Endothelial cell of umbilical vein (primary cell): ENCODE measurements around the gene KCTD2. TPM values are rescaled to one million over a fixed set of nuclear protein-coding genes. Genes with fewer than 3 reads are reported as not detected.

Source experiments
- BruUV-seq: library from RNA; stranded (reverse); fragments of 400-500 nt; replicated peaks from 2 replicates; lab custom pipeline; 2021; lab: Mats Ljungman, UMichigan
- CTCF ChIA-PET: fragments of 300-600, 350-600 bp; sonication (Branson Sonifier 250); formaldehyde crosslinking; loops from one replicate; lab custom pipeline; 2021; ENCODE audit warnings: antibody characterized with exemption, inconsistent platforms; lab: Charles Lee
- POLR2A ChIA-PET: fragments of 300-600, 350-600 bp; sonication (Branson Sonifier 250); formaldehyde crosslinking; loops from one replicate; lab custom pipeline; 2021; ENCODE audit warnings: antibody characterized with exemption, inconsistent platforms; lab: Charles Lee
- DNase-seq: peaks from one replicate; pipeline ENCODE4 v3.0.0-alpha.2; 2011; ENCODE audit warnings: low read depth, low spot score
- FAIRE-seq: peaks from 2 replicates; lab custom pipeline; 2011; peaks lifted over from hg19 to GRCh38; lab: Jason Lieb, UNC
- H2AFZ ChIP-seq: 2 replicates; pipeline ENCODE4 v1.6.0; 2012; ENCODE audit warnings: low read depth, low read length, control low read depth, inconsistent platforms
- H3K27ac ChIP-seq: 2 replicates; pipeline ENCODE4 v1.5.1; 2011; ENCODE audit warnings: low read depth, mild to moderate bottlenecking, control low read depth, low read length, moderate library complexity; ENCODE audit not compliant: insufficient read depth
- H3K27me3 ChIP-seq, 2 experiments: 2 replicates each; pipeline versions ENCODE4 v1.6.0 to v1.6.1; 2011; ENCODE audit warnings: low read length in 2 of 2, mixed read lengths in 1 of 2; ENCODE audit not compliant: control insufficient read depth in 2 of 2, insufficient read depth in 2 of 2
- H3K36me3 ChIP-seq, 2 experiments: 2 replicates in 1 of 2; 3 replicates in 1 of 2; pipeline ENCODE4 v1.5.1; 2011; ENCODE audit warnings: low read length in 2 of 2, mild to moderate bottlenecking in 1 of 2, moderate library complexity in 1 of 2; ENCODE audit not compliant: control insufficient read depth in 2 of 2, insufficient read depth in 2 of 2; ENCODE audit errors: extremely low read depth in 1 of 2
- H3K4me1 ChIP-seq: 3 replicates; pipeline ENCODE4 v1.5.1; 2011; ENCODE audit warnings: mild to moderate bottlenecking, low read length; ENCODE audit not compliant: control insufficient read depth, insufficient read depth; ENCODE audit errors: extremely low read depth
- H3K4me2 ChIP-seq: 2 replicates; pipeline ENCODE4 v1.6.1; 2011; ENCODE audit warnings: low read length, control low read depth, mixed read lengths; ENCODE audit not compliant: insufficient read depth
- H3K4me3 ChIP-seq, 3 experiments: fragments of 200-600 bp in 1 of 3; sonication (generic), shearing (Covaris generic) in 1 of 3; replicated peaks in 1 of 3; 2 replicates each; pipeline ENCODE4 v1.5.1; 2011 to 2016; ENCODE audit warnings: control low read depth in 3 of 3, low read length in 3 of 3, mild to moderate bottlenecking in 2 of 3, inconsistent platforms in 1 of 3, low read depth in 1 of 3, moderate library complexity in 1 of 3; ENCODE audit not compliant: insufficient read depth in 1 of 3
- H3K79me2 ChIP-seq: 2 replicates; pipeline ENCODE4 v1.6.0; 2012; ENCODE audit warnings: low read length, inconsistent platforms; ENCODE audit not compliant: control insufficient read depth, insufficient read depth
- H3K9ac ChIP-seq: replicated peaks from 2 replicates; pipeline ENCODE3; 2011; ENCODE audit warnings: low read length, control low read depth; ENCODE audit not compliant: insufficient read depth; ENCODE audit errors: extremely low read depth
- H3K9me1 ChIP-seq: replicated peaks from 3 replicates; pipeline ENCODE4 v1.6.0; 2011; ENCODE audit warnings: mild to moderate bottlenecking, low read length; ENCODE audit not compliant: control insufficient read depth, insufficient read depth; ENCODE audit errors: extremely low read depth
- H3K9me3 ChIP-seq: replicated peaks from 2 replicates; pipeline ENCODE4 v1.5.1; 2012; ENCODE audit warnings: low read length, inconsistent platforms; ENCODE audit not compliant: control insufficient read depth, insufficient read depth
- H4K20me1 ChIP-seq: replicated peaks from 2 replicates; pipeline ENCODE3; 2011; ENCODE audit warnings: mild to moderate bottlenecking, low read length; ENCODE audit not compliant: control insufficient read depth, insufficient read depth; ENCODE audit errors: extremely low read depth
- dilution Hi-C: fragments of 300-500 bp; cut with MboI; formaldehyde crosslinking; loops from one replicate; pipeline ENCODE4 v1.15.0; 2019; ENCODE audit warnings: low sequenced_read_pairs; ENCODE audit not compliant: extremely low pct_ligation_motif_present
- intact Hi-C: fragments of 100-400 bp; cut with micrococcal nuclease; formaldehyde crosslinking; loops from one replicate; pipeline ENCODE4 v1.10.0; 2022
- polyA plus RNA-seq, 4 experiments: library from polyadenylated mRNA; depleted of rRNA in 3 of 4; stranded (reverse) in 3 of 4; unstranded in 1 of 4; fragments of >200 nt; gene quantifications; 2 replicates each; pipeline versions ENCODE4 v1.2.1 to v1.2.3, GENCODE V29; 2011 to 2012; ENCODE audit warnings: missing spikeins in 1 of 4
- total RNA-seq: library from RNA; stranded (reverse); gene quantifications from 2 replicates; pipeline ENCODE4 v1.2.3, GENCODE V29; 2021
- TF ChIP-seq, protein P1 (sequence below), 2 donors: IDR thresholded peaks; 1 replicate in 1 of 2; 2 replicates in 1 of 2; pipeline ENCODE4 v1.5.1; 2011; ENCODE audit warnings: low read length in 2 of 2, mild to moderate bottlenecking in 2 of 2, moderate library complexity in 2 of 2, control low read depth in 1 of 2, inconsistent platforms in 1 of 2, low read depth in 1 of 2; ENCODE audit not compliant: insufficient read depth in 1 of 2; ENCODE audit errors: extremely low read depth in 1 of 2
- TF ChIP-seq, protein P2 (sequence below): IDR thresholded peaks from 2 replicates; pipeline ENCODE4 v1.6.1; 2011; ENCODE audit not compliant: insufficient read depth, insufficient read length

KCTD2 gene
- total and polyA plus RNA-seq, 2 donors (not counting 3 experiments of a cell fraction or from before 2014, with no cell fraction given), result 23.2 to 24.8 TPM

DNA sequence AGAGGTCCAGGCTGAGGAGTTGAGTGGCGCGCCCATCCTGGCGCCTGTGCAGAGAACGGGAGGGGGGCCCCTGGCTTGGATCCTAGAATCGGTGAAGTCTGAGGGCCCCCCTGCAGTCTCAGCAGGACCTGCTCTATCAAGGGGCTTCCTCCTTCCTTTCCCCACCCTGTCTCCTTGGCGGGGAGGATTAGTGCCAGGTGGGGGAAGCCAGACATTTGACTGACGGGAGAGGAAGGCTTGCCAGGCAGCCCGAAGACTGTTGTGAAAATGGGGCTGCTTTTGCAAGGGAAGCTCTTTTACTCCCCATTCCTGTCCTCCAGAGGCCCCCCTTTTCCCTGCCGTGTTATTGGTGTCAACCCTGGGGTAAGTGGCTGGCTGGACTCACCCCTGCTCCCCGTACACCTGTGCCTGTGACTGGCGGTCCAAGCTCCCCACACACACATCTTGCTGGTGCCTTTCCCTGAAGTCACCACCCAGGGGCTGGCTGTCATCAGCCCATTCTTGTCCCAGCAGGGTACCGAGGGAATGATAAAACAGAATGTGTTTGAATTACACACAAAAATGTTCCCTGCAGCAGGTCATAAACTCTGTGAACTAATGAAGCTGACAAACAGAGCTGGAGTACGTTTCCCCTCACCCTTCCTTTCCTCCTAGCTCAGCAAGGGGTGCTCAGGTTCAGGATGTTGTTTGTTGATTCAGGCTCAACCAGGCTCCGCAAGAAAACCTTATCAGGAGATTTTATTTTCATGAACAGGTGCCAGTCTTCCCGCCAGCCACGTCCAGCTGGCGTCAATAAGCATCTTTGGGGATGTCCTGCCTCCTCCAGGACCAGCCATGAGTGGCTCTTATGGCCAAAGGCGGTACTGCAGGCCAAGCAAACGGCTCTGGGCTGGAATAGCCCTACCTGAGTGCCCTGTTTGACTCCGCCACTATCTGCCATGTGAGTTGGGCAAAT is 58.4 kb downstream of the KCTD2 start:
- no peaks in the 10 kb centered on the region for H3K27me3 ChIP-seq
- H3K9me3 ChIP-seq, result no peaks in the 10 kb centered on the region
- peak; percentile 95 for DNase-seq
- ChIA-PET POLR2A (interaction anchor here (0.9 to 1.0 kb wide), 2 partner anchors 14 to 45 kb away, joined by 3 read pairs; no protein-coding TSS in a partner anchor), CTCF (interaction anchor here (0.6 to 5.1 kb wide), 36 partner anchors 9 to 165 kb away, joined by 3 to 80 read pairs (median 6); partner anchors contain the start of genes CDR2L, MIF4GD, MRPL58 and NT5C)
- no peak overlapping the region for H3K4me3 ChIP-seq
- H3K9me1 ChIP-seq, result no peaks in the 10 kb centered on the region
- H2AFZ ChIP-seq, result no peak overlapping the region
- no peaks in the 10 kb centered on the region for H3K79me2 ChIP-seq
- no peak overlapping the region for H3K9ac ChIP-seq
- intact Hi-C loops (loop anchor here (1.0 to 5.0 kb wide), 6 partner anchors 9 to 144 kb away; partner anchors contain the start of genes ATP5PD, KCTD2, SLC16A5 and SUMO2), dilution Hi-C loops (no loop called here)
- H4K20me1 ChIP-seq, result no peaks in the 10 kb centered on the region
- BruUV-seq, result TSS peak; percentile 7
- TF ChIP-seq, protein P1, sequence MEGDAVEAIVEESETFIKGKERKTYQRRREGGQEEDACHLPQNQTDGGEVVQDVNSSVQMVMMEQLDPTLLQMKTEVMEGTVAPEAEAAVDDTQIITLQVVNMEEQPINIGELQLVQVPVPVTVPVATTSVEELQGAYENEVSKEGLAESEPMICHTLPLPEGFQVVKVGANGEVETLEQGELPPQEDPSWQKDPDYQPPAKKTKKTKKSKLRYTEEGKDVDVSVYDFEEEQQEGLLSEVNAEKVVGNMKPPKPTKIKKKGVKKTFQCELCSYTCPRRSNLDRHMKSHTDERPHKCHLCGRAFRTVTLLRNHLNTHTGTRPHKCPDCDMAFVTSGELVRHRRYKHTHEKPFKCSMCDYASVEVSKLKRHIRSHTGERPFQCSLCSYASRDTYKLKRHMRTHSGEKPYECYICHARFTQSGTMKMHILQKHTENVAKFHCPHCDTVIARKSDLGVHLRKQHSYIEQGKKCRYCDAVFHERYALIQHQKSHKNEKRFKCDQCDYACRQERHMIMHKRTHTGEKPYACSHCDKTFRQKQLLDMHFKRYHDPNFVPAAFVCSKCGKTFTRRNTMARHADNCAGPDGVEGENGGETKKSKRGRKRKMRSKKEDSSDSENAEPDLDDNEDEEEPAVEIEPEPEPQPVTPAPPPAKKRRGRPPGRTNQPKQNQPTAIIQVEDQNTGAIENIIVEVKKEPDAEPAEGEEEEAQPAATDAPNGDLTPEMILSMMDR (IDR thresholded peaks at IDR 0.05; ENCODE audit: extremely low read depth in 1 of 2, insufficient read depth in 1 of 2, low read depth in 1 of 2, low read length in 2 of 2), result peak; percentile 76 to 84
- TF ChIP-seq, protein P2, sequence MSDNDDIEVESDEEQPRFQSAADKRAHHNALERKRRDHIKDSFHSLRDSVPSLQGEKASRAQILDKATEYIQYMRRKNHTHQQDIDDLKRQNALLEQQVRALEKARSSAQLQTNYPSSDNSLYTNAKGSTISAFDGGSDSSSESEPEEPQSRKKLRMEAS, result no peak
- peaks cover 18% of the 10 kb centered on the region for H3K4me1 ChIP-seq
- H3K4me2 ChIP-seq, result no peak overlapping the region
- peaks cover 0 to 1% of the 10 kb centered on the region in 2 experiments for H3K36me3 ChIP-seq
- peak; percentile 96 for FAIRE-seq
- H3K27ac ChIP-seq, result no peak overlapping the region
